ENCODE data around the gene NIT2. TPM values are rescaled to one million over a fixed set of nuclear protein-coding genes. Genes with fewer than 3 reads are reported as not detected.

NIT2 gene
- total RNA-seq, 1 experiment from 2014 or later: 63.1 TPM

DNA sequence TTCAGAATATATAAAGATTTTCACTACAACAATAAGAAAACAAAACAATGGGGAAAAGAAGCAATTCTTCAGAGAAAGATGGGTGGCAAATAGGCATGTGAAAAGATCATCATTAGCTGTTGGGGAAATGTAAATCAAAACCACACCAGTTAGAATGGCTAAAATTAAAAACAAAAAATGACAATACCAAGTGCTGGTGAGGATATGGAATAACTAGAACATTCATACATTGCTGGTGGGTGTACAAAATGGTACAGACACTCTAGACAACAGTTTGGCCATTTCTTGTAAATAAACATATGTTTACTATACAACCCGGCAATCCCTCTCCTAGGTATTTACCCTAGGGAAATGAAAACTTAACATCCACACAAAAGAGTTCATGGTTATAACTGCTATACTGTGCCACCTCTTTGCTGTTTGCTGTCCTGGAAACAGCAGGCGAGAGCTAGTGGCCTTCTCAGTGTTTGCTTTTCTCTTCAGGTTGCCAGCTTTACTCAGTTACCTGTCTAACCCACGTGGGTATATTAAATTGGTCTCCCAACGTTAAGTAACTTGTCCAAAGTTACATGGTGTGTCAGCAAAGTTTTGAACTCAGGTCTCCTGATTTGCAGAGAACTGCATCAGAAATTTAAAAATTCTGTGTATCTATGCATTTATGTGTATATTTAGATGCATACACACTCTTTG is 4.6 kb upstream of the NIT2 start:
- Histone ChIP-seq H3K27me3 (ENCODE audit: low read length) (no peaks in the 10 kb centered on the region), H3K36me3 (ENCODE audit: low read depth, low read length) (peaks cover 6% of the 10 kb centered on the region; the same call in 1 of the 2 replicates), H3K27ac (ENCODE audit: low read length) (no peak overlapping the region), H3K4me3 (ENCODE audit: low read length) (no peak overlapping the region), H3K9ac (ENCODE audit: low read length) (no peak overlapping the region), H3K4me2 (ENCODE audit: low read length) (no peak overlapping the region), H3K4me1 (ENCODE audit: insufficient read depth, low read length) (peaks cover 5% of the 10 kb centered on the region; the same call in 1 of the 2 replicates), H3F3A (ENCODE audit: low read length, unreplicated experiment) (no peaks in the 10 kb centered on the region), H3K9me3 (ENCODE audit: low read length) (no peaks in the 10 kb centered on the region), H3K9me2 (replicated peaks; ENCODE audit: low read length) (no peaks in the 10 kb centered on the region), H4K20me1 (ENCODE audit: low read length) (no peaks in the 10 kb centered on the region), H3K79me2 (ENCODE audit: low read length) (peaks cover 1% of the 10 kb centered on the region), H2AFZ (ENCODE audit: low read length) (no peak overlapping the region)
- no TSS peak for BruUV-seq (replicated peaks)
- ChIA-PET CTCF (no interaction called here), POLR2A (ENCODE audit: unreplicated experiment) (no interaction called here)
- ATAC-seq: no peak
- TF ChIP-seq, protein P1, sequence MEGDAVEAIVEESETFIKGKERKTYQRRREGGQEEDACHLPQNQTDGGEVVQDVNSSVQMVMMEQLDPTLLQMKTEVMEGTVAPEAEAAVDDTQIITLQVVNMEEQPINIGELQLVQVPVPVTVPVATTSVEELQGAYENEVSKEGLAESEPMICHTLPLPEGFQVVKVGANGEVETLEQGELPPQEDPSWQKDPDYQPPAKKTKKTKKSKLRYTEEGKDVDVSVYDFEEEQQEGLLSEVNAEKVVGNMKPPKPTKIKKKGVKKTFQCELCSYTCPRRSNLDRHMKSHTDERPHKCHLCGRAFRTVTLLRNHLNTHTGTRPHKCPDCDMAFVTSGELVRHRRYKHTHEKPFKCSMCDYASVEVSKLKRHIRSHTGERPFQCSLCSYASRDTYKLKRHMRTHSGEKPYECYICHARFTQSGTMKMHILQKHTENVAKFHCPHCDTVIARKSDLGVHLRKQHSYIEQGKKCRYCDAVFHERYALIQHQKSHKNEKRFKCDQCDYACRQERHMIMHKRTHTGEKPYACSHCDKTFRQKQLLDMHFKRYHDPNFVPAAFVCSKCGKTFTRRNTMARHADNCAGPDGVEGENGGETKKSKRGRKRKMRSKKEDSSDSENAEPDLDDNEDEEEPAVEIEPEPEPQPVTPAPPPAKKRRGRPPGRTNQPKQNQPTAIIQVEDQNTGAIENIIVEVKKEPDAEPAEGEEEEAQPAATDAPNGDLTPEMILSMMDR (conservative IDR thresholded peaks at IDR 0.05; ENCODE audit: low read depth, low read length): no peak
- TF ChIP-seq EZH2 (IDR thresholded peaks at IDR 0.05; ENCODE audit: low read length, unreplicated experiment) (no peak), EZH2phosphoT487 (IDR thresholded peaks at IDR 0.05; ENCODE audit: borderline replicate concordance, low read length) (no peak)
- no peak for DNase-seq
- intact Hi-C loops (cut with micrococcal nuclease): no loop called here

GRCh38 chr3:100330651-100331050 is 3.9 kb upstream of the NIT2 start:
- peaks cover 6% of the 10 kb centered on the region; the same call in 1 of the 2 replicates for H3K36me3 ChIP-seq (ENCODE audit: low read depth, low read length)
- H3K27me3 ChIP-seq (ENCODE audit: low read length): no peaks in the 10 kb centered on the region
- intact Hi-C loops (cut with micrococcal nuclease): no loop called here
- no peak overlapping the region for H3K27ac ChIP-seq (ENCODE audit: low read length)
- peaks cover 11% of the 10 kb centered on the region for H3K4me1 ChIP-seq (ENCODE audit: insufficient read depth, low read length)
- peaks cover 8% of the 10 kb centered on the region for H3K79me2 ChIP-seq (ENCODE audit: low read length)
- no peaks in the 10 kb centered on the region for H3K9me3 ChIP-seq (ENCODE audit: low read length)
- H3K9ac ChIP-seq (ENCODE audit: low read length): no peak overlapping the region
- no TSS peak for BruUV-seq (replicated peaks)
- no peak overlapping the region for H3K4me3 ChIP-seq (ENCODE audit: low read length)
- no peaks in the 10 kb centered on the region for H3F3A ChIP-seq (ENCODE audit: low read length, unreplicated experiment)
- no peak overlapping the region for H3K4me2 ChIP-seq (ENCODE audit: low read length)
- ATAC-seq (no peak), DNase-seq (no peak)
- POLR2A ChIA-PET (ENCODE audit: unreplicated experiment): no interaction called here
- TF ChIP-seq EZH2phosphoT487 (IDR thresholded peaks at IDR 0.05; ENCODE audit: borderline replicate concordance, low read length): no peak
- TF ChIP-seq EZH2 (IDR thresholded peaks at IDR 0.05; ENCODE audit: low read length, unreplicated experiment): no peak
- TF ChIP-seq, protein P1 (conservative IDR thresholded peaks at IDR 0.05; ENCODE audit: low read depth, low read length): no peak
- H4K20me1 ChIP-seq (ENCODE audit: low read length): no peaks in the 10 kb centered on the region
- H3K9me2 ChIP-seq (replicated peaks; ENCODE audit: low read length): no peaks in the 10 kb centered on the region
- no peak overlapping the region for H2AFZ ChIP-seq (ENCODE audit: low read length)
- CTCF ChIA-PET: no interaction called here

DNA sequence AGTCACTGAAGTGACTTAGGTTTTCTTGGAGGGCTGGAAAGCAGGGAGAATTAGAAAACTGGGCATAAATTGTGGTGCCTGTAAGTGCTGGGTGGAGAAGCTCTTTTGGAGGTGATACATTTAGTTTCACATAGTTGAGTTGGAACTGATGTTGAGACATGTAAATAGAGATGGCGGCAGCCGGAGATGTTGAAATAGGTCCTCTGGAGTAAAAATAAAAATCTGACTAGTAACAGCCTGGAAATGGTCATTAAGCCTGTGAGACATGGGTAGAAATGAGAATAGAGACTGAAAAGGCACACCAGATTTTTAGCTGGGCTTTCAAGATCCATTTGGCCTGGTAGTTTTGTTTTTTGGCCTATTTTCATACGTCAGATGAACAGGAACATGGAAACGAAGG is 2.9 kb upstream of the NIT2 start:
- H3K9me2 ChIP-seq (replicated peaks; ENCODE audit: low read length): no peaks in the 10 kb centered on the region
- ChIA-PET POLR2A (ENCODE audit: unreplicated experiment) (no interaction called here), CTCF (no interaction called here)
- intact Hi-C loops (cut with micrococcal nuclease): no loop called here
- no peak overlapping the region for H3K9ac ChIP-seq (ENCODE audit: low read length)
- H3K4me3 ChIP-seq (ENCODE audit: low read length): no peak overlapping the region
- H4K20me1 ChIP-seq (ENCODE audit: low read length): no peaks in the 10 kb centered on the region
- H3K4me2 ChIP-seq (ENCODE audit: low read length): no peak overlapping the region
- no peak overlapping the region for H3K27ac ChIP-seq (ENCODE audit: low read length)
- H3K79me2 ChIP-seq (ENCODE audit: low read length): peaks cover 14% of the 10 kb centered on the region
- H3K9me3 ChIP-seq (ENCODE audit: low read length): no peaks in the 10 kb centered on the region
- no peak overlapping the region for H2AFZ ChIP-seq (ENCODE audit: low read length)
- ATAC-seq: no peak
- DNase-seq: no peak
- no TSS peak for BruUV-seq (replicated peaks)
- TF ChIP-seq EZH2 (IDR thresholded peaks at IDR 0.05; ENCODE audit: low read length, unreplicated experiment) (no peak), EZH2phosphoT487 (IDR thresholded peaks at IDR 0.05; ENCODE audit: borderline replicate concordance, low read length) (no peak)
- TF ChIP-seq, protein P1 (conservative IDR thresholded peaks at IDR 0.05; ENCODE audit: low read depth, low read length): no peak
- peaks cover 15% of the 10 kb centered on the region for H3K4me1 ChIP-seq (ENCODE audit: insufficient read depth, low read length)
- no peaks in the 10 kb centered on the region for H3K27me3 ChIP-seq (ENCODE audit: low read length)
- peaks cover 6% of the 10 kb centered on the region; the same call in 1 of the 2 replicates for H3K36me3 ChIP-seq (ENCODE audit: low read depth, low read length)
- no peaks in the 10 kb centered on the region for H3F3A ChIP-seq (ENCODE audit: low read length, unreplicated experiment)
